IPS DF 19.7 (cell line): ENCODE data around the gene FAM13B.
"Not testable (repeated sequence)": the region's sequence is repeated elsewhere in the genome, so short reads cannot be mapped to it uniquely, and the experiment has no call there.

Source experiments
- DNase-seq: peaks from one replicate; pipeline ENCODE4 v3.0.0-alpha.2; 2013; ENCODE audit warnings: low read depth, low spot score

FAM13B gene

GRCh38 chr5:137989419-137989818 lies 43.5 kb downstream of the FAM13B start:
- DNase-seq: no peak

- no peak for DNase-seq
Measured at GRCh38 chr5:137975208-137975607, 57.7 kb downstream of the FAM13B start.

DNA sequence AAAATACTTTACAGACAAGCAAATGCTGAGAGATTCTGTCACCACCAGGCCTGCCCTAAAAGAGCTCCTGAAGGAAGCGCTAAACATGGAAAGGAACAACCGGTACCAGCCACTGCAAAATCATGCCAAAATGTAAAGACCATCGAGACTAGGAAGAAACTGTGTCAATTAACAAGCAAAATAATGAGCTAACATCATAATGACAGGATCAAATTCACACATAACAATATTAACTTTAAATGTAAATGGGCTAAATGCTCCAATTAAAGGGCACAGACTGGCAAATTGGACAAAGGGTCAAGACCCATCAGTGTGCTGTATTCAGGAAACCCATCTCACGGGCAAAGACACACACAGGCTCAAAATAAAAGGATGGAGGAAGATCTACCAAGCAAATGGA lies 62.5 kb downstream of the FAM13B start:
- DNase-seq: not testable (repeated sequence)

- no peak for DNase-seq
Measured at GRCh38 chr5:137960819-137961218, 72.1 kb downstream of the FAM13B start.

GRCh38 chr5:137960141-137960540 lies 72.7 kb downstream of the FAM13B start:
- no peak for DNase-seq

DNA sequence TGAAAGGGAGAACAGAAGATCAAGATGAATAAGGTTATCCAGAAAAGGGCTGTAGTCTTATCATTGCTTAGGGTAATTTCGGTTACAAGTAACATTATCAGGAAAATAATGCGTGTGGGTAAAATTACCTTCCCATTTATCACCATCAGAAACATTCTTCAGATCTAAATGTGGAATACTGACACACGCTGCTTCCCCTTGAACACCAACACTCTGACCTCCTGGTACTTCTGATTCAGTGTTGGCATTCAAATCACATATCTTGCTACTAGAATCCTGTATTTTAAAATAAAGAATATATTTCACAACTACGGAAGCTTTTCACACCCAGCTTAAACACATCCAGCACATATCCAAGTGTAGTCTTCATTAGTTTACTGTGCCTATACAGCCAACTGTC lies 73.4 kb downstream of the FAM13B start:
- DNase-seq: no peak

GRCh38 chr5:137957948-137958347 lies 74.9 kb downstream of the FAM13B start:
- no peak for DNase-seq

DNA sequence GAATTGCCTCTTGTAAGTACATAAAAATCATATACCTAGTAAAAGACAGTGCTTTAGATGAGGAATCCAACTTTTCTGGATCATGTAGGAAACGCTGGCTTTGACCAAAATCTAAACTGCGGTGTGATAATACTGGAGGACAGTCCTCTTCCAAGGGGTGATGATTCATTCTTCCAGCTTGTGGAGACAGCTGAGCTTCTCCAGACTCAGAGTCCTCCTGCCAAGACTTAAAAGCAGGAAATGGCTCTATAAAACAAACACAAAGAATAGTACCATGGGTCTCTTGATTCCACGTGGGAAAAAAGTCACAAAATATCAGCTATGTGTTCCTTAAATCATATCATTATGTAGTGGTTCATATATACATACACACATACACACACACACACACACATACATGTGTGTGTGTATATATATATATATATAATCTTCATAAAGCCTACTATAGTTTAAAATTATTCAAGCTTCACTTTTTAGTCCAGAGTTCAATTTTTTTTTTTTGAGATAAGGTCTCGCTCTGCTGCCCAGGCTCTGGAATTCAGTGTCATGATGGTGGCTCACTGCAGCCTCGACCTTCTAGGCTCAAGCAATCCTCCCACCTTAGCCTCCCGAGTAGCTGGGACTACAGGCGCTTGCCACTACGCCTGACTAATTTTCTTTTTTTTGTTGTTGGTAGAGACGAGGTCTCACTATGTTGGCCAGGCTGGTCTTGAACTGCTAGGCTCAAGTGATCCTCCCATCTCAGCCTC lies 78.6 kb downstream of the FAM13B start:
- DNase-seq: no peak

GRCh38 chr5:137945825-137946224 lies 87.1 kb downstream of the FAM13B start:
- no peak for DNase-seq

DNA sequence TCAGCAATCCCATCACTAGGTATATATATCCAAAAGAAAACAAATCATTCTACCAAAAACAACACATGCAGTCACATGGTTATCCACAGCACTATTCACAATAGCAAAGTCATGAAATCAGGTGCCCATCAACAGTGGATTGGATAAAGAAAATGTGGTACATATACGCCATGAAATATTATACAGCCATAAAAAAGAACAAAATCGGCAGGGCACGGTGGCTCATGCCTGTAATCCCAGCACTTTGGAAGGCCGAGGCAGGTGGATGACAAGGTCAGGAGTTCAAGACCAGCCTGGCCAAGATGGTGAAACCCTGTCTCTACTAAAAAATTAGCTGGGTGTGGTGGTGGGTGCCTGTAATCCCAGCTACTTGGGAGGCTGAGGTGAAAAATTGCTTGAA lies 88.6 kb downstream of the FAM13B start:
- not testable (repeated sequence) for DNase-seq

- DNase-seq: no peak
Measured at GRCh38 chr5:137939331-137939730, 93.5 kb downstream of the FAM13B start.

- no peak for DNase-seq
Measured at GRCh38 chr5:137938751-137939143, 94.1 kb downstream of the FAM13B start.

DNA sequence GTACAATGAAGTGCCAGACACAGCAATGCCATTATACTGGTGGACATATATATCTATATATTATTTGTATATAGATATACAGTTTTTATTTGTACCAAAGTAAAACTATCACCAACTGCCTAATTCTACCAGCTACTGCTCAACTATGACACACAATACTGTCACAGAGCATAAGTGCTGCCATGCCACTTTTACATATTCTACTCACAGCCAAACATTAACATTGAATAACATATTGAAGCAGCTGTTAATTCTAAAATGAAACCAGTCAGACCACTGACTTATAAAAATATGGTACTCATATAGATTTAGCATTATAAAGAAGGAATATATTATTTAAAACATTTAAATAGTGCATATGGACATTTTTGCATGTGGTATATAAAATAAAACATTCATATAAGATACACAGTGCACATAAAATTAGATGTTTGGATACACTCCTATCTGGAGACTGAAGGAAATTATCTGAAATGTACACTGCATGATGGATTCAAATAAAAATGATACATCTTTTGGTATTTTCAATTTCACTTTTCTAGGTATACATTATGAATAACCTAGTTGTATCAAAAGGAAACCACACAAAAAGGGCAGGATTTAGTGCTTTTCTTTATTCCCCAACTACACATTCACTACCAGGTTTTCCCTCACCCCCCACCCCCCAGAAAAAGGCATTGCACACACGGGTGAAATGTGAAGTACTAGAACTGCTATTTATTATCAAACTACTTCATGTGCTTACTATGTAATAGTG lies 94.7 kb downstream of the FAM13B start:
- no peak for DNase-seq

- DNase-seq: no peak
Measured at GRCh38 chr5:137935694-137936093, 97.2 kb downstream of the FAM13B start.

DNA sequence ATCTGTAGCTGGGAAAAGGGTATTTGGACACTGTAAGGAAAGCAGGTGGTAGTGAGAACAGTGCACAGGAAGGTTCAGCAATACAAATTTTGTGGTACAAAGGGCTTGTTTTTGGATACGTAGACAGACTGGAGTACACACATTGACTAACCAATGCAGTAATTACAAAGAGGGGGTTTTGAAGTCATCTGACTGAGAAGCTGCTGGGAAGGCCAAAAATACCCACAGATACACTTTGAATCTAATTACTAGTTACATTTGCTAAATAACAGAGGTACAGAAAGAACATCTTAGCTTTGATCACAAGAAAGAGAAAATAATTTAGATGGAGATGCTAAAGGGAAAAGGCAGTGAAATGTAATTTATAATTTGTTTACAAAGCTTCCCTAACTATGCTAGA lies 97.7 kb downstream of the FAM13B start:
- DNase-seq: no peak

DNA sequence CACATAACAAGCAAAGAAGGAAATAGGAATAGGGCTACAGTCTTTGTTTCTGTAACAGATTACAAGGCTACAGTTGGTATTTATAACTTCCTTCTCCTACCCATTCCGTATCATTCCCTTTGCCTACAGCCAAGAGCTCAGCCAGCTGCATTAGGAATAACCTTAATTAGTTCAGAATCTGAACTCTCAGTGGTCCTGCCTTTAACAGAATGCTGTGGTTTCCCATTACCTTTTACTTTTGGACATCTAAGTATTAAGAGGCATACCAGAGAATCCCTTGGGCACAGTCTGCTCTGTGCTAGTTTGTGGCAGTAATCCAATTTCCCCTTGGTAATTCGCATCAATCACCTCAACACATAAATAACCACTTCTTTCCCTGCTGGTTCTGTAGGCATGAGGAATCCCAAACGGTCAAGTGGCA lies 99.4 kb downstream of the FAM13B start:
- DNase-seq: no peak

DNA sequence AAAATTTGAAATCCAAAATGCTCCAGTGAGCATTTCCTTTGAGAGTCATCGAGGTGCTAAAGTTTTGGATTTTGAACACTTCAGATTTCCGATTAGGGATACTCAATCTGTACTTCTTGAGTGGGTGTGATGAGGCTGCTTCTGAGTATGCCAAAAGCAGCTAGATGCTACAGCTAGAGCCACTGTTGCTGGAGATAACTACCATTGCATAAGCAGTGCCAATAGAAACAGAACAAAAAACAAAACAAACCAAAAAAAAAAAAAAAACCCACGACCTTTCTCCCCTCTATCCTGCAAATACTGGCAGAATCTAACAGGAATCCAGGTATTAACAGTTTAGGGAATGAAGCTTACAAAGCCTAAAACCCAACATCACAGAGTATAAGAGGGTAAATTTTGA lies 100.1 kb downstream of the FAM13B start:
- DNase-seq: no peak

DNA sequence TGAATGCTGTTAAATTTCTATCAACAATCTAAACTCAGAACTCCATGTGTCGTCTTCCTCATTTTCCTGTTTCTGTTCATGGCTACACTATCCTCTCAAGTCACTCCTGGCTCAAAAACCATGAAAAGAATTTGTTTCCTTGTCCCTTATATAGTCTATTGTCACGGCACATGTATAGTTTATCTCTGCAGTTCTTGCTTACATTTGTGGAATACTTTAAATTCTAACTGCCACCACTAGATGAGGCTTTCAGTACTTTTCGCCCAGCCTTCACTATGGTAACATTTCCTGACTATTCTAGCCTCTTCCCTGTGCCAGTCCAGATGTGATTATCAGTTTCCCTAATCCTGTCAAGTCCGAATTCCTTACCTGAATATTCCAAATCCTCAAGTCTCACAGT lies 109.0 kb downstream of the FAM13B start:
- DNase-seq: no peak

GRCh38 chr5:137921931-137922330 lies 110.9 kb downstream of the FAM13B start:
- DNase-seq: no peak

- no peak for DNase-seq
Measured at GRCh38 chr5:137916923-137917322, 116.0 kb downstream of the FAM13B start.

- no peak for DNase-seq
Measured at GRCh38 chr5:137914758-137915157, 118.1 kb downstream of the FAM13B start.

DNA sequence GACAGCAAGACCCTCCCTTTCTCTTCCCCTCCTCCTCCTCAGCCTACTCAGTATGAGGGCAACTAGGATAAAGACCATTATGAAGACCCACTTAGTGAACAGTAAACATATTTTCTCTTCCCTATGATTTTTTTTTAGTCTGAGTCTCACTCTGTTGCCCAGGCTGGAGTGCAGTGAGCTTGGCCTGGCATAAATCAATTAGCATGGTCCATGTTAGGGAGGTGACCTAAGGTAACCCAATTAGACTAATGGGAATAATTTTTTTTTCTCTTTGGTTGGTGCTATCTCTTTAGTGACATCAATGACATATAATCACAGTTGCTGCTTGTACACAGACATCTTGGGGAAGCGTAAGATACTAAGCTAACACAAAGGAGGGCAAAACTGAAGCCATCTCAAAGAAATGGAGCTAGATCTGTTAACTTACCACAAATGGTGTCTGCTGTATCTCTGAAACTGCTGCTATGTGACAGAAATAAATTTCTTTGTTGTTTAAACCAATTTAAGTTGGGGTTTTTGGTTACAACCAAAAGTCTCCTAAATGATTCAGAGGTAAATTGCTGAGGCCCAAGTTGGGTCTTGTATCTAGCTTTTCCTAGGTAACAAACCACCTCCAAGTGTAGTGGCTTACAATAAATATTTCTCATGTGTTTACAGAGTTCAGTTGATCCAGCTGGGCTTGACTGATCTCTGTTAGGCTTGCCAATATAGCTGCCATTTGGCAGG lies 130.3 kb downstream of the FAM13B start:
- DNase-seq: no peak
